NCI-H2107 treated with DMSO at 0.1 percent for 48 hours (cell line): ENCODE results near the gene PRR19.
"Not testable (repeated sequence)": the region's sequence is repeated elsewhere in the genome, so short reads cannot be mapped to it uniquely, and the experiment has no call there.

ENCODE experiments used
- DNase-seq: peaks from one replicate; lab custom pipeline; 2025; ENCODE audit not compliant: unreplicated experiment; lab: John Stamatoyannopoulos, UW

PRR19 gene

DNA sequence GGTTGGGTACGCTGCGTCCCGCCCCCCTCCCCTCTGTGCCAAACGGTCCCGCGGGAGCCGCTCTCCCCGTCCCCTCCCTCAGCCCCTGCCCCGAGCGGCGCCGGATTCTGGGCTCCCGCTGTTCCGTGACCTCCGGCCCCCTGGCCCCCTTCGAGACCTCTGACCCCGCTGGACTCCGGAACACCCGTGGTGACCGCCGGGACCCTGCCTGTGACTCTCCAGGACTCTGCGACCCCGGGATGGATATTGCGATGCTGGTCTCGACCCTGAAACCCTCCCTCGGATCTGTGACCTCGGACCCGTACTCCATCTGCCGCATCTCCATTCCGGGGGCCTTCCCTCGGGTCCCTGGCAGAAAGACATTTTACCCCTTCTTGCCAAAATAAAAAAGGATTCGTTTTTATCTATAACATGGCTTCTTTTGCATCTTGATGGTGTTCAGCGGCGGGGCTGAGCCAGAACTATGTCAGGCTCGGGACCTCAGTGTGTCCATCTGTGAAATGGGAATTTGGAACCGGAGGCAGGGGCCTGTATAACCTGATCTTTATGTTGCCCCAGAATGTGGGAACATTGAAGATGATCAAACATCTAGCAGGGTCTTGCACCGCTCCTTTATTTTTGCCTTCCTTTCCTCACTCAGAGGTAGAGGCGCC lies 22.8 kb downstream of the PRR19 start:
- DNase-seq: no peak

DNA sequence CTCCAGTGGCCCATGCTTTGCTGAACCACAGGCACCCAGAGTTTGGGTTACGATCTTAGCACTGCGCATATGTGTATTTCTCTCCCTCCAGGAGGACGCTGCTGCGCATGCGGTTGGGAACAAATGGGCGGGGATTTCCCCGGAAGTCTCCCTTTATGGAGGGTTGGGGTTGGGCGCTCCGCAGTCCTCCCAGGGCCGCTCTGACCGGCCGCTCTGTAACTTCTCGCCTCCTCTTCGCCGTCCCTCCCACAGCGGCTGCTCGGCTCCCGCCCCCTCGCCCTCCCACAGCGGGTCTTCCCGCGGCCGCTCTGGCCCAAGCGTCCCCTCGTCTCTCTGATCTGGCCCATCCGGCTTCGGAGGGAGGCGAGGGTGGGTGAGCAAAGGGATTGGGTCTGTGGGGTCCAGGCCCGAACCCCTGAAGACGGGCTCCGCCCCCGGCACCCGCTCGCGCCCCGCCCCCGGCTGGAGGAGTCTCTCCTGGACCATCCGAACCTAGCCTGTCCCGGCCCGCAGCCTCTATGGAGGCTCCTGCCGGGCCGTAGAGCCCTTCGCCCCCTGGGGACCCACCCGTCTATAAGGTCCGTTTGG lies 23.5 kb downstream of the PRR19 start, which contains the start of gene MEGF8:
MEGF8 (plus strand) TSS at position 328 of the 588 bp plus-strand sequence. CDS start 609 bp downstream, outside the sequence.
- peak; percentile 98 for DNase-seq

DNA sequence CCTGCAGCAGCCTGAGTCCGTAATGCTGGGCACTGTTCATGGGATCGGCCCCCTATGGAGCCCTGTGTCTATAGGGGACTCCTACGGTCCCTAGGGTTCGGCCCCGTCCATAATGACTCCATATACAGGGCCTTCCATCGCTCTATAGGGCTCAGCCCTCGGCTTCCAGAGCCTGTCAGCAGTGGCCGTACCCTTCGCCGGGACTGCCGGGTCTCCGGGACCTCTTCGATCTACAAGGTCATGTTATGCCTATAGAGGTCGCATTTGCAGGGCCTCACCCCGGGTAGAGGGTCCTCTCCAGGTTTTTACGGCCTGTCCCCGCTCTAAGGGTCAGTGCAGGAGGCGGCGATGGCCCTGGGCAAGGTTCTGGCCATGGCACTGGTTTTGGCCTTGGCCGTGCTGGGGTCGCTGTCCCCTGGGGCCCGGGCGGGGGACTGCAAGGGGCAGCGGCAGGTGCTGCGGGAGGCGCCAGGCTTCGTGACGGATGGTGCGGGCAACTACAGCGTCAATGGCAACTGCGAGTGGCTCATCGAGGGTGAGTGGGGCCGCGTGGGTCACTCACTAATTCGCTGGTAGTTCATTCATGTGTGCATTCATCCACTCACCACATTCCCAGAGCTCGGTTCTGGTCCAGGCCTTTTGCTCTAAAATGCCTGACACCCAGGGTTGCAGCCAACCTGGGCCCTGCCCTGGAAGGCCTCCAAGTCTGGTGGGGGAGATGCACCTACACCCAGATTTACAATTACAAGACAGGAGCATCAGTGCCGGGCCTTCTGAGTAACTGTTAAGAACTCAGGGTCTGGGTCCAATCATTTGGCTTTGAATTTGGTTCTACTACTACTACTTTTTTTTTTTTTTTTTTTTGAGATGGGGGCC lies 24.2 kb downstream of the PRR19 start:
- DNase-seq: no peak

DNA sequence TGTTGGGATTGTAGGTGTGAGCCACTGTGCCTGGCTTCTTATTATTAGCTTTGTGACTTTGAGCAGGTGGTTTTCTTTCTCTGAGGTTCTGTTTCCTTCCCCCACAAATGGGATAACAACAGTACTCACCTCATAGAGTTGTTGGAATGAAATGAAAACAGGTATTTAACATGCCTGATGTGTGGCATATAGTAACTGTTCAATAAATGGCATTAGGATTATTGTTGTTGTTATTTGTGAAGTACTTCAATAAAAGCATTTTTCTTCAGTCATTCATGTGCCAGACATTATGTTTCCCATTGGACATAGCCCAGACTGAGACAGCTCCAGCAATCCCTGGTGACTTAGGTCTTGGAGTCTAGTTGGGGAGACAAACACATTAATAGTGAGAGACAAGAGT lies 25.0 kb downstream of the PRR19 start:
- DNase-seq: no peak

DNA sequence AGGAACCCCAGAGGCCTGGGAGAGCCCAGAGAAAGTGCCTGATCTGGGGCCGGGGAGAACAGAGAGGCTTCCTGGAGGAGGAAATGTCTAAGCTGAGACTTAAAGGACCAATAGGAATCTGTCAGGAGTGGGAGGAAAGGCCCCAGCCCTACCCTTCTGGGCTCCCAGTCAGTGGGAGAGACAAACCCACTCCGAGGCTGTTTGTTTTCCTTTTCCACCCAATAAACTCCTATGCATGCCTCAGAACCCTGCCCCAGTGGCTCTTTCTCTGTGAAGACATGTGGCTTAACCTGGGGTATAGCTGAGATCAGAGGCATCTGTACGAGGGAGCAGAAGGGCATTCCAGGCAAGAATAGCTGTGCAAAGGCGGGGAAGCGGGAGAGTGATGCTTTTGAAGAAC lies 25.4 kb downstream of the PRR19 start:
- no peak for DNase-seq

DNA sequence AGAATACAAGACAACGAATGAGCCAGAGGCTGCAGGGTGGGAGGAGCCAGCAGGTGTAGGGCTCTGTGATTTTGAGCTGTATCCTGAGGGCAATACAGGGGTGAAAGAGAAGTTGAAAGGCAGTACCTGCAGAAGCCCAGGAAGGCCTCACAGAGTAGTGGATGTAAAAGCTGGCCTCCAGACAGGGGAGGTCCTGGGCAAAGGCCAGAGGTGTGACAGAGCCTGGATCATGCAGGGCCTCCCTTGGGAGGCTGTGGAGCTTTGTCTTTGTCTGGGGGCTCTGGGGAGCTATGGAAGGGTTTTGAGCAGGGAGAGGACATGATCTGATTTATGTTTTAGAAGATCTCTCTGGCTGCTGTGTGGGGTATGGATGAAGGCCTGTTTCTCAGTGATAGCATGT lies 26.2 kb downstream of the PRR19 start:
- no peak for DNase-seq

DNA sequence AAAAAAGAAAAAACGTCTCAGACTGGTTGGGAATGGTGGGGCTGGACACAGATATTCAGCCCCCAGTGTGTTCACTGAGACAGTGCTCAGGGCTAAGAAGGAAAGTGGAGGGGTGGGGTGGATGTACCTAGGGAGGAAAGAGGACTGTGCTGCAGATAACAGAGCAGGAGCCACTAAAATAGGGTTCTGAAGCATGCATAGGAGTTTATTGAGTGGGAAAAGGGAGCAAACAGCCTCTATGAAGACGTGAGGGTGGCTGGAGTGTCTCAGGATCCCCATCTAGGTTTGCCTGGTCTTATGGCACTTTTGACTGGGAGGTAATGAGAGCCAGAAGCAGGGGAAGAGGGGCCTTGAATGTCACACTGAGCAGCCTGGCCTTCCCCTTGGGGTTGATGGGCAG lies 26.9 kb downstream of the PRR19 start:
- no peak for DNase-seq

DNA sequence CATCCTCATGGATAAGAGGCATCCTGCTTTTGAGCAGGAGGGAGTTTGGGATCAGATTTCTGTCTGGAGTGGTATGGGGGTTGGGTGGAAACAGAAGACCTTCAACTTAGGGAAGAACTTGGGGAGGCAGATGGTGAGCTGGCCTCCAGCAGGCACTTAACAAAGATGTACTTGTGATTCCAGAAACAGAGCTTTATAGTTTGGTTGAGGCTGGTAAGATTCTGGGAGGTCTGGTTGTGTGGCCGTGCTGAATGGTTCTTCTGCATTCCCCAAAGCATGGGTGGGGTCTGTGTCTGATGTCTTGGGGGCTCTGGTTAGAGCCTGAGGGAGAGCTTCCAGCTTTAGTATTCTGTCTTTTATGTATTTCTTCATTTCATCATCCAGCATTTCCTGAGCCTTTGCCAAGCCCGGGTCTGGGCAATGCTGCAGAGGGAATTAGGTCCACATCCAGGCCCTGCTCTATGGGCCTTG lies 28.3 kb downstream of the PRR19 start:
- DNase-seq: peak; percentile 65

DNA sequence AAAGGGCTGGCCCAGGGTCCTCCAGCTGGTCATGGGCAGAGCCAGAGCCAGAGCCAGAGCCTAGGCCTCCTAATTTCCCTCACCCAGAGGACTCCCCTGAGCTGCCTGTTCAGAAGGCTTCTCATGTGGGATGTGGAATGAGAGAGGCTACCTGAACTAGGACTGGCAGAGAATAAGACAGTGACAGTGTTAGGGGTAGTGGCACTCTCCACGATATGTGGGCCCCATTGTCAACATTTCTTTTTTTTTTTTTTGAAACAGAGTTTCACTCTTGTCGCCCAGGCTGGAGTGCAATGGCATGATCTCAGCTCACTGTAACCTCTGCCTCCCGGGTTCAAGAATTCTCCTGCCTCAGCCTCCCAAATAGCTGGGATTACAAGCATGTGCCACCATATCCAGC lies 29.4 kb downstream of the PRR19 start:
- not testable (repeated sequence) for DNase-seq

DNA sequence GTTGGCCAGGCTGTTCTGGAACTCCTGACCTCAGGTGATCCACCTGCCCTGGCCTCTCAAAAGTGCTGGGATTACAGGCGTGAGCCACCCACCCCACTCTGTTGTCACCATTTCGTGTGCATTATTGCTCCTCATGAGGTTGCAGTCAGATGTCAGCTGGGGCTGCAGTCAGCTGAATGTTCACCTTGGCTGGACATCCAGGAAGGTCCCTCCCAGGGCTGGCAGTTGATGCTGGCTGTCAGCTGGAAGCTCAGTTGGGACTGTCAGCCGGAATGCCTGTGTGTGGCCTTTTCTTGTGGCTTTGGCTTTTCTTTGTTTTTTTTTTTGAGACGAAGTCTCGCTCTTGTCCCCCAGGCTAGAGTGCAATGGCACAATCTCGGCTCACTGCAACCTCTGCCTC lies 30.1 kb downstream of the PRR19 start:
- no peak for DNase-seq

DNA sequence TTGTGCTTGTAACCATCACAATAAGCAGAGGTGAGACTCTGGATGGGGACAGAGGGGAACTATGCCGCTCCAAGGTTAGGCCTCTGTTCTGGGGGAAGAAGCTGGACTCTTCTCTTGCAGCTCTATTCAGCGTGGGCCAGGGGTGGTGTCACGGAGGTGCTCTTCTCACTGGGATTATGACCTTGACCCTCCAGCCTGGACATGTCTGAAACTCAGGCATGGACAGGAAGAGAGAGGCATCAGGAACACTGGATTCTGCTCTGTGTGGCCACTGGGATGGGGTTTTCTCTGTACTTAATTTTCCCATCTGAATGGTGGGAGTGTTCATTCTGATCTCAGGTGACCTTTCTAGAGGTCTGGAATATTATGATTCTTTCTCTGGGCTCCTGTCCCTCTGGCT lies 31.1 kb downstream of the PRR19 start:
- DNase-seq: no peak

DNA sequence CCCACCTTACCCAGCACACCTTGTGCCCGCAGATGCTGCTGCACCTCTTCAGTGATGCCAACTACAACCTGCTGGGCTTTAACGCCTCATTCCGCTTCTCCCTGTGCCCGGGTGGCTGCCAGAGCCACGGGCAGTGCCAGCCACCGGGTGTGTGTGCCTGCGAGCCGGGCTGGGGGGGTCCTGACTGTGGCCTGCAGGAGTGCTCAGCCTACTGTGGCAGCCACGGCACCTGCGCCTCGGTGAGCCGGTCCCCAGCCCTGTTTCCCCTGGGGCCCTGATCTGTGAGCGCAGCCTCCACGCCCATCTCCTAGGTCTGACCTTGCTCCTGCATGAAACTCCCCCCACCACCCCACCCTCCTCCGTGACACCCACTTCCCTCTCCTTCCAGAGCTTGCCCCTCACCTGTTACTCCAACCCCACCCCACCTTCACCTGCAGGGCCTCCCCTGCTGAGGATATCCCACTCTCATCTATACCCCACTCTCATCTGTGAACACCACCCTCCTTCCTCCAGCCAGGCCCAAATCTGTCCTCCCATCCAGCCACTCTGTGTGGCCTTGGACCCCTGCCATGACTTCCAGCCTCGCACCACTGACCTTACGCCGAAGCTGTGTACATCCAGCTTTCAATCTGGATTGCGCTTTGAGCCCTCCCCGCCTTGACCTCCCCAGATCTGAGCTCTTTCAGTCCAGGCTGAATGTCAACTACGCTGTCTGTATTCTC lies 32.2 kb downstream of the PRR19 start:
- DNase-seq: no peak

DNA sequence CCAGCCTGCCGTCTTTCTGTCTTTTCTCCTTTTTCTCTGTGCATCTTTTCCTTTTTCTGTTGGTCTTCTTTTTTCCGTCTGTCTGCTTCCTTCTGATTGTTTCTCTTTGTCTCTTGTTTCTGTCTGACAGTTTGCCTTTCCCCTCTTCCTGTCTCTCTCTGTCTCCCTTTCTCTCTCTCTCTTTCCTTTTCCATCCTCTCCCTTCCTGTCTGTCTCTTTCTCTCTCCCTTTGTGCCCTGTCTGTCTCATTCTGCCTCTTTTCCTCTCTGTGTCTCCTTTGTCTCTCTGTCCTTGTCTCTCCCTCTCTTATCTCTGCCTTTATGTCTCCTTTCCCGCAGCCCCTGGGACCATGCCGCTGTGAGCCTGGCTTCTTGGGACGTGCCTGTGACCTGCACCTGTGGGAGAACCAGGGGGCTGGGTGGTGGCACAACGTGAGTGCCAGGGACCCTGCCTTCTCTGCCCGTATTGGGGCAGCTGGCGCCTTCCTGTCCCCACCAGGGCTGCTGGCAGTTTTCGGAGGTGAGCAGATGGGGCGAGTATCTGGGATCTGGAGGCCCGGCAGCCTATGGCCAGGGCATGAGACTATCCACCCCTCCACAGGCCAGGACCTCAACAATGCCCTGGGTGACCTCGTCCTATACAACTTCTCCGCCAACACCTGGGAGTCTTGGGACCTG lies 32.9 kb downstream of the PRR19 start:
- no peak for DNase-seq

DNA sequence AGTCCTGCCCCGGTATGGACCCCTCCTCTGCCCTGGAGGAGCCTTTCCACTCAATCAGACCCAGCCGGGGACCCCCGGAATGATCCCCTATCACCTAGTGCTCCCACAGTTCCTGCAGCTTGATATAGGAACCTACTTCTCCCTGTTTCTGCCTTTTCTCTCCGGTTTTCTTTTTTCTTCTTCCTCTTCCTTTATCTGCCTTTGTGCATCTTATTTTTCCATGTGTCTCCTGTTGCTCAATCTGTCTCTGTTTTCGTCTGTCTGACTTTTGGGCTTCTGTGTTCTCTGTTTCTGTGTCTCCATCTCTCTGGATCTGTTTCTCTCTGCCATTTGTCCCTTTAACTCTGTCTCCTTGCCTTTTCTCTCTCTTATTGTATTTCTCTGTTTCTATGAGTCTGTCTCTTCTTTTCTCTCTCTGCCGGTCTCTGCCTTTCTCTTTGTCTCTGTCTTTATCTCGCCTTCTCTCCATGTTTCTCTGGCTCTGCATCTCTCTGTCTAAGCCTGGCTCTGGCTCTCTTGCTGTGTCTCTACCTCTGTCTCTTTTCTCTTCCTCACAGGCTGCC lies 33.5 kb downstream of the PRR19 start:
- DNase-seq: no peak

DNA sequence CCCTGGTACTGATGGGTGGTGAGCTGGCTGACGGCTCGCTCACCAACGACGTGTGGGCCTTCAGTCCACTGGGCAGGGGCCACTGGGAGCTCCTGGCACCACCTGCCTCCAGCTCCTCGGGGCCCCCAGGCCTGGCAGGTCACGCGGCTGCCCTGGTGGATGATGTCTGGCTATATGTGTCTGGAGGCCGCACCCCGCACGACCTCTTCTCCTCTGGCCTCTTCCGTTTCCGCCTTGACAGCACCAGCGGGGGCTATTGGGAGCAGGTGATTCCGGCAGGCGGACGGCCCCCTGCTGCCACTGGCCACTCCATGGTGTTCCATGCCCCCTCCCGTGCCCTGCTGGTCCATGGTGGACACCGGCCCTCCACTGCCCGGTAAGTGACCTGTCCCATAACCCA lies 34.0 kb downstream of the PRR19 start:
- no peak for DNase-seq

DNA sequence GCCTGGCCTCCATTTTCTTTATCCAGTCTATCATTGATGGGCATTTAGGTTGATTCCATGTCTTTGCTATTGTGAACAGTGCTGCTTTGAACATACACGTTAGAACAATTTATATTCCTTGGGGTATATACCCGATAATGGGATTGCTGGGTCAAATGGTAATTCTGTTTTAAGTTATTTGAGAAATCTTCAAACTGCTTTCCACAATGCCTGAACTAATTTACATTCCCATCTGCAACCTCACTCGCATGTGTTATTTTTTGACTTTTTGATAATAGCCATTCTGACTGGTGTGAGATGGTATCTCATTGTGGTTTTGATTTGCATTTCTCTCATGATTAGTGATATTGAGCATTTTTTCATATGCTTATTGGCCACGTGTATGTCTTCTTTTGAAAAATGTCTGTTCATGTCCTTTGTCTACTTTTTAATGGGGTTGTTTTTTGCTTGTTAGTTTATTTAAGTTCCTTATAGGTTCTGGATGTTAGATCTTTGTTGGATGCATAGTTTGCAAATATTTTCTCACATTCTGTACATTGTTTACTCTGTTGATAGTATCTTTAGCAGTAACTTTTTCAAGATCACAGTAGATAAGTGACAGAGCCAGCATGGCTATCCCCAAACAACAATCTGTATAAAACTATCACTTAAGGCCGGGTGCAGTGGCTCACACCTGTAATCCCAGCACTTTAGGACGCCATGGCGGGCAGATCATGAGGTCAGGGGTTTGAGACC lies 37.4 kb downstream of the PRR19 start:
- DNase-seq: not testable (repeated sequence)

DNA sequence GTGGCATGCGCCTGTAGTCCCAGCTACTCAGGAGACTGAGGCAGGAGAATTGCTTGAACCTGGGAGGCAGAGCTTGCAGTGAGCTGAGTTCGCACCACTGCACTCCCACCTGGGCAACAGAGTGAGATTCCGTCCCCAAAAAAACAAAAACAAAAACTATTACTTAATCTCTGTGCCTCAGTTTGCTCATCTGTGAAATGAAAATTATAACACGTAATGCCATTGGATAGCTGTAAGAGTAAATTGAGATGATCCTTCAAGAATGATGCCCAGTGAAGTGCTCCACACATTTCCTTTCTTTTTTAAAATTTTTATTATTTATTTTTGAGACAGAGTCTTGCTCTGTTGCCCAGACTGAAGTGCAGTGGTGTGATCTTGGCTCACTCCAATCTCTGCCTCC lies 38.0 kb downstream of the PRR19 start:
- DNase-seq: not testable (repeated sequence)

DNA sequence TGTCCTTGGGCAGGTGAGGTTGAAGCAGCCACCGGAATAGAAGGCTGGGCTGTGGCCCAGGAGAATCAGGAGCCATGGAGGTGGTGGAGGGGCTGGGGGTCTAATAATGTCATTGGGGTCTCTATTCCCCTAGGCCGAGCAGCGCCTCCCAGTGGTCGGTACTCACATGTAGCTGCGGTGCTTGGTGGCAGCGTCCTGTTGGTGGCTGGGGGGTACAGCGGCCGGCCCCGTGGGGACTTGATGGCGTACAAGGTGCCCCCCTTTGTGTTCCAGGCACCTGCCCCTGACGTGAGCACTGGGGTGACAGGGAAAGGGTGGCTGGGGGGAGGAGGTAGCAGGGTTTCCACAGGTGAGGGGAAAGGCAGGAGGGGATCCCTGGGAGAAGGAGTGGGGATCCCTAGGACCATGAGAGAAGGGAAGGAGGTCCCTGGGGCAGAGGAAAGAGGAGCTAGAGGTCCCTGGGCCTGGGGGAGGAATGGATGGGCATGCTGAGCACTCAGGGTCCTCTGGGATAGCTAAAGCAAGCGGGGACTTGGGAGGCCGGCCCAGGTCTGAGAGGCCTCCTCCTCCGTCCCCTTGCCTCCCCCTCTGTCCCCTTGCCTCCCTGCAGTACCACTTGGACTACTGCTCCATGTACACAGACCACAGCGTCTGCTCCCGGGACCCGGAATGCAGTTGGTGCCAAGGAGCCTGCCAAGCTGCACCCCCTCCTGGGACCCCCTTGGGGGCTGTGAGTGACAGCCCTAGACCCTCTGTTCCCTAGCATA lies 41.6 kb downstream of the PRR19 start:
- no peak for DNase-seq

DNA sequence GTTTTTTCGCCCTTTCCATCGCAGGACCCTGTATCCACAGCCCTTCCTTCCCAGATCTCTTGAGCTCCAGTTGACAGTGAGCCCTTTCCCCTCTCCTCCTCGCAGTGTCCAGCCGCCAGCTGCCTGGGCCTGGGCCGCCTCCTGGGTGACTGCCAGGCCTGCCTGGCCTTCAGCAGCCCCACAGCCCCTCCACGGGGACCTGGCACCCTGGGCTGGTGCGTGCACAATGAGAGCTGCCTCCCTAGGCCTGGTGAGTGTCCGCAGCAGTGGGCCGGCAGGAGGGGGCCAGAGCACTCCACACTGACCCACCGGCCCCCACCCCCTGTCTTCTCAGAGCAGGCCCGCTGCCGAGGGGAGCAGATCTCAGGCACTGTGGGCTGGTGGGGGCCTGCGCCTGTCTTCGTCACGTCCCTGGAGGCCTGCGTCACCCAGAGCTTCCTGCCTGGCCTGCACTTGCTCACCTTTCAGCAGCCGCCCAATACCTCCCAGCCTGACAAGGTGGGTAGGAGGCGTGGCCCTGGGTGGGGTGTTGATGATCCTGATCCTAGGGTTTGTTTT lies 42.5 kb downstream of the PRR19 start:
- no peak for DNase-seq
